ENCODE measurements around the gene LAMTOR4. TPM values are rescaled to one million over a fixed set of nuclear protein-coding genes. Genes with fewer than 3 reads are reported as not detected.

Gene LAMTOR4
- total RNA-seq, 1 donor from 2014 or later, result 154 TPM

GRCh38 chr7:100200693-100201092, 52.0 kb downstream of the LAMTOR4 start:
- DNase-seq (ENCODE audit: low spot score), result peak; percentile 59

Other genes starting within 250 kb of the LAMTOR4 start
- 33.1 TPM for gene TRIM4, start 229.4 kb upstream of the LAMTOR4 start, total RNA-seq
- gene GJC3, start 219.3 kb upstream of the LAMTOR4 start, total RNA-seq, result 0.26 TPM
- gene AZGP1, start 172.9 kb upstream of the LAMTOR4 start, total RNA-seq, result 104 TPM
- 173 TPM for gene ZKSCAN1, start 133.3 kb upstream of the LAMTOR4 start, total RNA-seq
- 12.7 TPM for gene ZSCAN21, start 99.1 kb upstream of the LAMTOR4 start, total RNA-seq
- 30.4 TPM for gene ZNF3, start 67.2 kb upstream of the LAMTOR4 start, total RNA-seq
- gene COPS6, start 59.9 kb upstream of the LAMTOR4 start, total RNA-seq, result 113 TPM
- 58.2 TPM for gene MCM7, start 47.5 kb upstream of the LAMTOR4 start, total RNA-seq
- gene AP4M1, start 47.3 kb upstream of the LAMTOR4 start, total RNA-seq, result 34.1 TPM
- gene TAF6, start 29.6 kb upstream of the LAMTOR4 start, total RNA-seq, result 65.3 TPM
- gene CNPY4, start 29.3 kb upstream of the LAMTOR4 start, total RNA-seq, result 34.0 TPM
- 4.3 TPM for gene MBLAC1, start 22.0 kb upstream of the LAMTOR4 start, total RNA-seq
- gene TRAPPC14, start 9.8 kb downstream of the LAMTOR4 start, total RNA-seq, result 37.1 TPM
- gene GAL3ST4, start 19.7 kb downstream of the LAMTOR4 start, total RNA-seq, result 11.2 TPM
- gene GPC2, start 28.5 kb downstream of the LAMTOR4 start, total RNA-seq, result 5.6 TPM
- 3.6 TPM for gene STAG3, start 29.0 kb downstream of the LAMTOR4 start, total RNA-seq
- gene PVRIG, start 71.0 kb downstream of the LAMTOR4 start, total RNA-seq, result 3.1 TPM
- not detected for gene SPDYE3, start 158.8 kb downstream of the LAMTOR4 start, total RNA-seq
- gene PILRB, start 209.2 kb downstream of the LAMTOR4 start, total RNA-seq, result 70.3 TPM
- 8.0 TPM for gene PILRA, start 224.6 kb downstream of the LAMTOR4 start, total RNA-seq

Data from mucosa of gallbladder (tissue), 1 donor.